ENCODE measurements around the gene ASCC1.
A peak's percentile ranks its signal among the peaks of the same experiment; 100 is the strongest.
"Not testable (repeated sequence)": the region's sequence is repeated elsewhere in the genome, so short reads cannot be mapped to it uniquely, and the experiment has no call there.

ASCC1 gene

GRCh38 chr10:72173262-72173618, 42.8 kb downstream of the ASCC1 start:
- DNase-seq = no peak

- DNase-seq = no peak
Observed at GRCh38 chr10:72171175-72171630, 44.9 kb downstream of the ASCC1 start.

GRCh38 chr10:72170733-72171132, 45.3 kb downstream of the ASCC1 start:
- DNase-seq = no peak

GRCh38 chr10:72170263-72170662, 45.8 kb downstream of the ASCC1 start:
- peak in 1 of 56 donors; percentile 3 for DNase-seq

- DNase-seq = no peak
Observed at GRCh38 chr10:72167118-72167517, 49.0 kb downstream of the ASCC1 start.

- no peak for DNase-seq
Observed at GRCh38 chr10:72164617-72165016, 51.5 kb downstream of the ASCC1 start.

GRCh38 chr10:72162978-72163377, 53.1 kb downstream of the ASCC1 start:
- DNase-seq = no peak

- peak in 39 of 56 donors; percentile 2 to 66 (median 27) for DNase-seq
Observed at GRCh38 chr10:72158176-72158575, 57.9 kb downstream of the ASCC1 start.

GRCh38 chr10:72156223-72156622, 59.9 kb downstream of the ASCC1 start:
- no peak for DNase-seq

- DNase-seq = no peak
Observed at GRCh38 chr10:72152286-72152685, 63.8 kb downstream of the ASCC1 start.

- DNase-seq = not testable (repeated sequence)
Observed at GRCh38 chr10:72150746-72151478, 65.2 kb downstream of the ASCC1 start.

- not testable (repeated sequence) for DNase-seq
Observed at GRCh38 chr10:72147324-72147584, 68.8 kb downstream of the ASCC1 start.

GRCh38 chr10:72146559-72147323, 69.3 kb downstream of the ASCC1 start:
- no peak for DNase-seq

GRCh38 chr10:72146071-72146470, 70.0 kb downstream of the ASCC1 start:
- no peak for DNase-seq

- DNase-seq = no peak
Observed at GRCh38 chr10:72145657-72146056, 70.4 kb downstream of the ASCC1 start.

GRCh38 chr10:72140850-72141249, 75.2 kb downstream of the ASCC1 start:
- DNase-seq = no peak

- DNase-seq = no peak
Observed at GRCh38 chr10:72140174-72140573, 75.9 kb downstream of the ASCC1 start.

- DNase-seq = no peak
Observed at GRCh38 chr10:72137583-72137982, 78.5 kb downstream of the ASCC1 start.

GRCh38 chr10:72136225-72136624, 79.9 kb downstream of the ASCC1 start:
- DNase-seq = not testable (repeated sequence)

- no peak for DNase-seq
Observed at GRCh38 chr10:72134785-72135767, 81.0 kb downstream of the ASCC1 start.

GRCh38 chr10:72133517-72133916, 82.6 kb downstream of the ASCC1 start:
- DNase-seq = no peak

- DNase-seq = no peak
Observed at GRCh38 chr10:72132854-72133253, 83.2 kb downstream of the ASCC1 start.

All from nucleus accumbens (tissue), 56 donors.